Liver (tissue), 3 donors: ENCODE data around the gene TUB.

ENCODE experiments used
- TAF1 ChIP-seq: conservative IDR thresholded peaks from 2 replicates; pipeline ENCODE4 v1.6.1; 2016; ENCODE audit warnings: antibody characterized with exemption, mild to moderate bottlenecking
- TF ChIP-seq, protein P1 (sequence below): fragments of 150-350 bp; IDR thresholded peaks from 2 replicates; pipeline ENCODE4 v1.5.1; 2017; ENCODE audit warnings: improper control_type of control experiment, low read depth, low read length; ENCODE audit not compliant: missing input control
- donor health status: healthy.
- donor health status: healthy.

DNA sequence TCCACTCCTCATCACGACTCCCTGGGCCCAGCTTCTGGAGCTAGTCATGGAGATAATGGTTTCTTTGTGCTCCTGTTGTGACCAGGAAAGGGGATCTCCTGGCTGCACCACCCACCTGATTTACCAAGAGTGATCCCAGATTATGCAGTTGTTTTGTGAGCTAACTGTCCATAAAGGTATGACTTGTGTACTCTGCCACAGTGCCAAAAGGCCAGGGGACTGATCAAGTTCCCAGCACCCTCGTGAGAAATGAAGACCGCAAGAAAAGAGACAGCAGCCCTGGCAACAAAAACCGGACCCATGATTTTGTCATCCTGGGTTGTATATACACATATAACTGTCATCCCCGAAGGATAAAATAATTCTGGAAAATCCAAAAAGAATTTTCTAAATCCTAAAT is 26.6 kb downstream of the TUB start:
- TF ChIP-seq, protein P1, sequence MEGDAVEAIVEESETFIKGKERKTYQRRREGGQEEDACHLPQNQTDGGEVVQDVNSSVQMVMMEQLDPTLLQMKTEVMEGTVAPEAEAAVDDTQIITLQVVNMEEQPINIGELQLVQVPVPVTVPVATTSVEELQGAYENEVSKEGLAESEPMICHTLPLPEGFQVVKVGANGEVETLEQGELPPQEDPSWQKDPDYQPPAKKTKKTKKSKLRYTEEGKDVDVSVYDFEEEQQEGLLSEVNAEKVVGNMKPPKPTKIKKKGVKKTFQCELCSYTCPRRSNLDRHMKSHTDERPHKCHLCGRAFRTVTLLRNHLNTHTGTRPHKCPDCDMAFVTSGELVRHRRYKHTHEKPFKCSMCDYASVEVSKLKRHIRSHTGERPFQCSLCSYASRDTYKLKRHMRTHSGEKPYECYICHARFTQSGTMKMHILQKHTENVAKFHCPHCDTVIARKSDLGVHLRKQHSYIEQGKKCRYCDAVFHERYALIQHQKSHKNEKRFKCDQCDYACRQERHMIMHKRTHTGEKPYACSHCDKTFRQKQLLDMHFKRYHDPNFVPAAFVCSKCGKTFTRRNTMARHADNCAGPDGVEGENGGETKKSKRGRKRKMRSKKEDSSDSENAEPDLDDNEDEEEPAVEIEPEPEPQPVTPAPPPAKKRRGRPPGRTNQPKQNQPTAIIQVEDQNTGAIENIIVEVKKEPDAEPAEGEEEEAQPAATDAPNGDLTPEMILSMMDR, result no peak
- TF ChIP-seq TAF1, result no peak
